NCI-H748 treated with DMSO at 0.1 percent for 48 hours (cell line): ENCODE data around the gene COL4A6.

Experiments
- DNase-seq: peaks from one replicate; lab custom pipeline; 2025; lab: John Stamatoyannopoulos, UW

COL4A6 gene

DNA sequence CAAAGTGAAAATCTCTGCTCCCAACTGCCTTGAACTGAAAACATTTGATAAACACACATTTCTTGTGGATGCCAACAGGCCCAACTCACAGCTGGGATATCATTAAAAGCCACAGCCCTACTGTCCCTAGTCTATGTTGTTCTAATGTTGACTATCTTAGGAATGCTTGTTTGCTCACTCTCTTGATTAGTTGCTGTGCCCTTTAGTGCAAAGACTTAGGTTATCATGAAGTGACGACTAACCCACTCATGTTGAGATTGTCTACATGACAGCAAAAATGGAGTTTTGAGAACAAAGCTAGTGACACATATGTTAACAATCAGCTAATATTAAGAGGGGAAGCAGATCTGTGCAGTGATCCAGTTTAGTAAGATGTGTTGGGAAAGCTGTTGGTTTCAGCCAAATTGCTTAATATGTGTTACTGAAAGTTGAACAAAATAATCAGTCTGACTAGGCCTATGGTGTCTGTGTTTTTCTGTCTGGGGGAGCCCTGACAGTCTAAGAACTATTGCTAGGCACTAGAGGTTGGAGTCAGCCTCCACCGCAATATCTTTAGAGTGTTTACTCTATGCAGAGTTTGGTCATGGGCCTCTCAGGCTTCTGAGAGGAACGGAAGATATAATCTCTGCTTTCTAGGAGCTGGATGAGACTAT lies 221.2 kb downstream of the COL4A6 start:
- no peak for DNase-seq

DNA sequence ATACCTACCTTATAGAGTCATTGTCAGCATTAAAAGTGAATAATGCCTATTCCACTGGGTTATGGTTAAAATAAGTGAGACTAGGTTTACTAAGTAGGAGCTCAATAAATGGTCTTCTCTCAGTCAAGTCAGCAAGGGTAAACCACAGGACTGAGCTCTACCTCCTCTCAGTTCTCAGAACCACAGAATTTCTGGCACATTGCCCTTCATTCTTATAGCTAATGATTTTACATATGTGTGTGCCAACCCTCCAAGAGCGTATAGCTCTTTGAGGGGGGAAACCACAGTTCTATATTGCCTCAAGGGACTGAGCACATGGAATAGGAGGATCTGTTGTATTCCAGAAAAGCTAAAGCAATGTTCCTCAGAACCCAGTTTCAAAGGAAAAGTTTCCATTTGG lies 221.8 kb downstream of the COL4A6 start:
- DNase-seq = no peak

DNA sequence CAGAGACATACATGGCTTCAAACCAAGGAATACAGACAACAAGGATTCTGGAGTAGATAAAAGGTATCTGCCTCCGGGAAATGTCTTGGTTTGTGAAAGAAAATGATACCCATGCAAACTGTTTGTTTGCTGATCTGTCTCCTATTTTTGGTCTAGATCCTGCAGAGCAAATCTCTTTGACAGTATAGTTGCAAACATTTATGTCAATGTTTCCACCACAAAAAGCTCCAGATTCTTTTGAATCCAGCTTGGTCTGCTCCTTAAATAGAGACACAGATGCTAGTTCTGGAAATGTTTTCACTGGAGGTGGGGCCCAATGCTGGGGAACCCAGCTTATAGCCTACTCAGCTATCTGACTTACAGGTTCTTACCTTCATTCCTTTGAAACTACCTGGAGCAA lies 226.9 kb downstream of the COL4A6 start:
- no peak for DNase-seq

DNA sequence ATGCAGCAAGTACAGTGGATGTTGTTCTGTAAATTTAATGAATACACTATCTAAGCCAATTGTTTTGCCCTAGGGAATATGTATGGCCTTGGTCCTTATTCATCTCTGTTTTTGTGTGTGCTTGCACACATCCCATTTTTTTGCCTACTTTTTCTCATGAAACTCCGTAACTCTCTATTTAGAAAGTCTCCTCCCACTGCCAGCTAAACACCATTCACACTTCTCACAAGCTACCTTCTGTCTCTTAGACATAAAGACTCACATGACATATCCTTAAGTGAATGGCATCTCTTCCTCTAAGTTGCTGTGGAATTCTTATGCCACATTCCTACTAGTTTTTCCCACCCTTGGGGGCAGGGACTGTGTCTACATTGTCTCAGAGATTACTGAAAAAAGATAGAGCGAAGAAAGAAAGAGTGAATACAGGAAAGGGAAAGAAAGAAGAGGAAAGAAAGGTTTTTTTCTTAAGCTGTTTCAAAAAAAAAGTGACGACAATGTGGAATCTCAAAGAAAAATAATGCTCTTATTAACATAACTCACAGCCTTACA lies 229.1 kb downstream of the COL4A6 start:
- DNase-seq = no peak

DNA sequence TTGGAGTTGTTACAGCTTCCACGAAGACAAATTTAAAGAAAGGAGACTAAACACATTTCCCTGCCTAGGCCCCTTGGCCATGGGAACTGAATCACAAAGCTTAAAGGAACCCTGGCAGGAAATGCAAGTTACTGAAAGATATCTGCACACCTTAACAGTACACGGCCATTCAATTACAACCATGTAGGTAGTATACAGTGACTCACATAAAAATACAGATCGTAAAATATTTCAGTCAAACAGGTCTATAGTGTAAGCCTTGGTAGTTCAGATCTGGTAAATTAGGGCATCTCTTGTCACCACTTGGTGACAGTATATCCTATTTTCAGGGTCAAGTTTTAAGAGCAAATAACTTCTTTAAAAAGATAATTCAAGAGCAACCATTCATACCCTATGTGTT lies 234.7 kb downstream of the COL4A6 start:
- no peak for DNase-seq

DNA sequence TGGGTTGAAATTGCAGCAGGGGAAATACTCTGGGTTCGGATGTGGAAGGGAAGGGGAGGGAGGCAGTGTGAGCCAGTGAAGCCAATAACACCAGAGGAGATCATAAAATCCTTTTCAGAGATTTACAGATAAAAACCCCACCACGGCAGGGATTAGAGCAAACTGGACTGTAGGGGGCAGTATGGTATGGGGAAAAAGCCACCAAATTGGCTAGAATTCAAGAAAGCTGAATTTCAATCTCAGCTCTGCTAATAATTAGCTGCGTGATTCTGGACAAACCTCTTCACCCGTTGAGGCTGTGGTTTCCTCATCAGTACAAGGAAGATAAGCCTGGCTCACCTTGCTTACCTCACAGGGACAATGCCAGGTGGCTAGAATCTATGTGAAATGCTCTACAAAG lies 238.5 kb downstream of the COL4A6 start:
- no peak for DNase-seq

DNA sequence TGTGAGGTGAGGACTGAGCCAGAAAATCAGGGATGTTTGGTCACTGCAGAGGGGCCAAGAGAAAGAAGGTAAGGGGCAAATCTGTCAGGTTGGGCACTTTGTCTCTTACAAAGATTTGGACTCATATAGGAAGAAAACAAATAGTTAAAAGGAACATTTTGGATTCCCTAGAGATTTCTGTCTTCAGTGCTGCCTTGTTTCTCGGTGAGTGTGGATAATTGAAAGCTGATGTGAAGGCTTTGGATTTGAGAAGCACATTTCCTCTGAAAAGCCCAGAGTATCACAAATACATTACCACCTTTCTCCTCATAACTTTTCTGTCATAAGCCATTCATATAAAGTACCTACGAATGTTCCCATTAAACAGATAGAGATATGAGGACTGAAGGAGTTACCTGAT lies 239.2 kb downstream of the COL4A6 start:
- DNase-seq = no peak

DNA sequence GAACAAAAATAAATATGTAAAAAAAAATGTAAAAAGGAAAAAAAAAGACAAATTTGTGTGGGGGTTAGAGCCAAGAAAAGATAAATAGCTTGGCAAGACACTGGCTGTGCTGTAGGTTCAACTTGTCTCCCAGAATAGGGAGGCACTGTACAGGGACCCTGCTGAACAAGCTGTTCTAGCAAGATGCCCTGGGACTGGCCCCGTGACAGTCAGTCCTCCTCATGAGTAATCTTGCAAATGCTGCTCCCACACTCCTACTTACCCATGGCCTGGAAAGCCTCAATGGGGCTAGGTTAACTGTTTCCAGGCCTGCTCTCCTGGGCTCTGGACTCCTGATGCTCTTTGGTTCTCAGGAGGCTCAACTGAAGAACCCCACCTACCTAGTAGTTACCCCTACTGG lies 239.8 kb downstream of the COL4A6 start:
- no peak for DNase-seq

DNA sequence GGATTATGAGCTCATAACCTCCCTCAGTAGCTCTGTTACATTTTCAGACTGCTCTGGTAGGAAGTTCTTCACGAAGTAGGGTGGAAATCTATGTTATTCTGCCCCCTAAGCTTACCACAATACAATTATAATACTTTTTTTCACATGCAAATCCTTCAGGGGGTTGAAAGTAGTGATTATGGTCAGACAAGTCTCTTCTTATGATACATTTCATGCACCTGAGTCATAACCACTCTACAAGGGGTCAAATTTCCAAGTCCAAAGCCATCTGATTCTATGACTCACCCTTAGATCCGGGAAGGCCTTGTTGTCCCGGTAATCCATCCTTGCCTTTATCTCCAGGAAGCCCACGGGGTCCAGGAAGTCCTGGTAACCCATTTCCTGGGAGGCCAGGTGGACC lies 251.4 kb downstream of the COL4A6 start:
- DNase-seq = no peak

DNA sequence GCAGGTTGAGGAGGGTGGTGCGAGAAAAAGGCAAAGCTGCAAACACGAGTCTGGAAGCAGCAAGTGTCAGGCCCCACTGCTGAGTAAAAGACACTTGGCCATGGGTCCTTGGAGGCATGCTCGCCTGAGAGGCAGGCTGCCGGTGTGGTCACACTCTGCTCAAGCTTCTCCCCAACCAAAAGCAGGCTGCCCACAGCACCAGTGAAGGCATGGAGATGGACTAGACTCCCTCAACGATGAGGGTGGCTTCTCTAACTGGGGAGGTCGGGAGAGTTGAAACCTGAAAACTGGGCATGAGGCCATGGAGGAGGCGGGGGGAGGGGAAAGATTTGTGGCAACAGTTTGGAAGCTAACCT lies 260.1 kb downstream of the COL4A6 start:
- no peak for DNase-seq

DNA sequence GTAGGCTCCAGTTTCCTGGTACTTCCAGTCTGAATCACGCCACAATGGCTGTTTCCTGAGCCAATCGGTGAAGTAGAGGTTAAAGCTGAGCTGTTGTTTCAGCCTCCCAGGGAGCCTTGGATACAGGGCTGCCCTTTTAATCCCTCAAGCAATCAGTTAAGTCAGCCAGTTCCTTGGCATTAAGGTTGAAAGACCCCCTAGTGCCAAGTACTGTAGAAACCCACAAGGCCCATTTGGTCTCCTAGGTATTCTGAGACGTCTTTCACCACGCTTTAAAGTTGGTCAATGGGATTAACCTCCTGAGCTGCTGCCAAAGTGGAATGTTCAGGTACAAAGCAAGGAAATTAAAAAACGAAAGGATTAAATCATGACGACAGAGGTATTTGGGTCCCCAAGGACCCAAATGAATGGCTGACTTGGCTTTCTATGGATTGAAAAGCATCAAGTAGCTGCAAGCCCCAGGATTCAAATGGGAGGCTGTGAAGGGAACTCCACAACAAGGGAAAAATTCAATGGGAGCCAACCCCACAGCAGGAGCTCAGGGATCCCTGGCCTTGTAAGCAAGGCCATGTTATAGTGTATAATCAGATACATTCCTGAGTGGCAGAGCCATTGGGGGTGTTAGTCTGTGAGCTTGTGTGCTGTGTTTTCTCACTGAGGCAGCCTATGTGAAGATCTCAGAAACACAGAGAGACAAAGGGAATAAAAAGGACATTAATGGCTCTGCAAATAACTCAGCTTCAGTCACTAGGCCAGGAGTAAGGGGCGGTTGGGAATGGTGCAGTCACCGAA lies 260.7 kb downstream of the COL4A6 start:
- DNase-seq = no peak

DNA sequence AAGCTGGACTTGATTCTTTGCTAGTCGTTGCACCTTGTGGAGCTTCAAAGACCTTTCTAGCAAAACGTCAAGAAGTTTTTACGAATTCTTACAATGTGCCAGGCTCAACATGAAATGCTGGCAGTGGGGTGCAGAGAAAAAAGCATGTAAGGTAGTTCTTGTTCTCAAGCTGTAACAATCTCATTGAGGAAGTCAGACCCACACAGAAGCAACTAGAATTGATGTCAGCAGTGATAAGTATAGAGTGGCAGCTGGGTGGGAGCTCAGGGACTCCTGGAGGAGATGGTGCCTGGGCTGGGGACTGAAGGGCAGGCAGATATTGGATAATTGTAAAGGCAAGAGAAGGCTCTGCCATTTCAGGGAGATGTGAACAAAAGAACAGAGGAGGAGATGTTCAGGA lies 264.3 kb downstream of the COL4A6 start:
- DNase-seq = no peak

DNA sequence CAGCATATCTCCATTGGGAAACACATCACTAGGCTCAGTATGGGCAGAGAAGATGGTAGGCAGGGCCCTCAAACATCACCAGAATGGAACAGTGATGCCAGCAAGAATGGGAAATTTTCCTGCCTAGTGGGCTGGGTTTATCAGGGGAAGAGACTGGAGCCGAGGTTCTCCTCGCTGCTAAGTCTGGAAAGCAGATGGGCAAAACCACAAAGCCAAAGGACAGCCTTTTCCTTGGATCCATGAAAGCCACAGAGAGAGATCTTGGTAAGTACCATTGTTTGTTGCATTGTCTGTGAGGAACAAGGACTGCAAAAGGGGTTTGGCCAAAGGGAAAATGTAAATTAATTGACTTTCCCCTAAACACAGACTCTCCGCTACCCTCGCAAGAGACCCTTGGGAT lies 266.6 kb downstream of the COL4A6 start:
- no peak for DNase-seq

DNA sequence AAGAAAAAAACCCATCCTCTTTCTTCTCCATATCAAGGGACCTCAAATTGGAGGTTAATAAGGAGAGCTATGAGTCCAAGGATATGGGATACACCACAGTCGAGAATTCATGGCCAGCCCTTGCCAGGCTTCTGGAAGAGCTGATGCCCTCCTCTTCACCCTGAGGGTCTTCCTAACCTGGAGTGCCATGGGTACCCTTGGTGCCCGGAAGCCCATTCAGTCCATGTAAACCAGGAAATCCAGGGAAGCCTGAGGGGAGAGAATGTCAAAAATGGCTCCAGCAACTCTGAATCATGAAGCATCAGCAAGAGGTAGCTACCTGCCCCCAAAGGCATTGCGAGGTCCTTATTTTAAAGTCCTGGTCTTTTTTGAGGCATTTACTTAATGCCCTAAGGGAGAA lies 268.5 kb downstream of the COL4A6 start:
- no peak for DNase-seq

DNA sequence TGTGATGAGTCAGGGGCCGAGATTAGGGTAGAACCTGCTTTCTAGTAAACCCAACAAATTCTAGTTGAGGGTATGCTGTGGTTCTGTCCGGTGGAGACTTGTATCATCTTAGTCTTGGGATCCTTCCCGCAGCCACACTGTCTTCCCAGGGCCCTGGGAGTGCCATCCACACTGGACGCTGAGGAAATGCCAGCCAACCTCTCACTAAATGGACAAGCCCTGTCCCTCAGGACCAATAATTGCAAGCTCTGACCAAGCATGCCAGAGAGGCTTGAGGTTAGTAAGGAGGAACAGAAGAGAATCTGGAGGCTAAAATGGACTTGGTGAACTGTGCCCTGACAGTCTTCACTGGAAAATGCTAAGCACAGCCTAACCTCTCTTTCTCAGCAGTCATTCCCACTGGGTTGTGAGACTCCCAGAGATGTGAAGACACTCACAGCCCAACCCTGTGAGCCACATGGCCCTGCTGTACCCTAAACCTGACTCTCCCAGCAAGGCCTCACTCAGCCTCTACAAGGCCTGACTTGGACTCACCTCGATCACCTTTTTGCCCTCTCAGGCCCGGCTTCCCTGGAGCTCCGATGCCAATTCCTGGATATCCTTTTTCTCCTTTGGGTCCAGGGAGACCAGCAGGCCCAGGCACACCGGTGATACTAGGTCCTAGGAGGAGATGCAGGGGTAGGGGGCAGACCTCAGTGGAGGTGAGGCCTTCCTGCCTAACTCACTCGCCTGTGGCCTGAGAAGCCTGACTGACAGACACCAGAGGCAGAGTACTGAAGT lies 269.1 kb downstream of the COL4A6 start:
- DNase-seq = no peak

DNA sequence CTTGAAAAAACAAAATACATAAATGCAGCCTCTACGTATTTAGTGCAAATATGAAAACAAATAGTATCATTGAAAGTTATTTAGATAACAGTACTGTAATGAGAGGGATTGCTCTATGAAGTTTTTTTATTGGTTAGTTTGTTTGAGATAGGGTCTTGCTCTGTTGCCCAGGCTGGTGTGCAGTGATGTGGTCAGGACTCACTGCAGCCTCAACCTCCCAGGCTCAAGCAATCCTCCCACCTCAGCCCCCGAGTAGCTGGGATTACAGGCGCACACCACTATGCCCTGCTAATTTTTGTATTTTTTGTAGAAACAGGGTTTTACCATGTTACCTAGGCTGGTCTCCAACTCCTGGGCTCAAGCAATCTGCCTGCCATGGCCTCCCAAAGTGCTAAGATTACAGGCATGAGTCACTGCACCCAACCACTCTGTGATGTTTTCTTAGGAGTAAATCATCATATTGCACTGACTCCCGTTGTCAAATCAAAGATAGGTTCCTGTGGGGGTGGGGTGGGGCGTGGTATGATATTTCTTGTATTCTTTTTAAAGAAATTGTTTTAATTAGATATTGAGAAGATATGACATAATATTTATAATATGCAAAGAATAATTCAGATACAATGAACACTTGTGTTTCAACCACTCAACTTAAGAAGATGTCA lies 270.9 kb downstream of the COL4A6 start:
- no peak for DNase-seq

DNA sequence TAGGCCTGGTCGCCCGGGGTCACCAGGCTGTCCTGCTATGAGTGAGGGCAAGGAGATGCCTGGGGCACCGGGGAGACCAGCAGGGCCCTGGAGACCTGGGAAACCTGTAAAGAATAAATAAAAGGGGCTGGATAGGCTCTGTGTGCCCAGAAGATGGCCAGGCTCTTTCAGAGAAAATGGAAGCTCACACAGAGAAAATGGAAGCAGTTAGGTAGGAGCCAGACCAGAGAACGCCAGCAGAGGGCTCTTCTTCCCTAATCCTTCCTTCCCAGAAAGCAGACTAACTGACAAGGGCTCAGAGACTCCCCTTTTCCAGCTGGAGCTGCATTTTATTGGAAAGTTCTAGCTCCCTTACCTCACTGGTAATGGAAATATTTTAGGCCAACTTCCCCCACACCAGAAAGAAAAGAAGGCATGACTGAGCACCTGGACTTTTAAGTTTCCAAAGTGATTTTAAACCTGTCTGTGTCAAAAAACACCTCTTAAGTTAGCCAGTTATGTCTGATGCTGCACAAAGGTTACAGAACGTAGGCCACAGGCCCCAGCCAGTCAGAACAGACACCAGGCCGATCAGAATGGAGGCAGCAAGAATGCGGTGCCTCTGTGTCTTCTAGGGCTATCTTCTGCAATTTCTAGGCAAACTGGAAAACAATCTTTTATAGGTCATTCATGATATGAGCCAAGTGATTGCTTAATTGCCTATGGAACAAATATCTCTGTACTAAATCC lies 272.7 kb downstream of the COL4A6 start:
- no peak for DNase-seq

DNA sequence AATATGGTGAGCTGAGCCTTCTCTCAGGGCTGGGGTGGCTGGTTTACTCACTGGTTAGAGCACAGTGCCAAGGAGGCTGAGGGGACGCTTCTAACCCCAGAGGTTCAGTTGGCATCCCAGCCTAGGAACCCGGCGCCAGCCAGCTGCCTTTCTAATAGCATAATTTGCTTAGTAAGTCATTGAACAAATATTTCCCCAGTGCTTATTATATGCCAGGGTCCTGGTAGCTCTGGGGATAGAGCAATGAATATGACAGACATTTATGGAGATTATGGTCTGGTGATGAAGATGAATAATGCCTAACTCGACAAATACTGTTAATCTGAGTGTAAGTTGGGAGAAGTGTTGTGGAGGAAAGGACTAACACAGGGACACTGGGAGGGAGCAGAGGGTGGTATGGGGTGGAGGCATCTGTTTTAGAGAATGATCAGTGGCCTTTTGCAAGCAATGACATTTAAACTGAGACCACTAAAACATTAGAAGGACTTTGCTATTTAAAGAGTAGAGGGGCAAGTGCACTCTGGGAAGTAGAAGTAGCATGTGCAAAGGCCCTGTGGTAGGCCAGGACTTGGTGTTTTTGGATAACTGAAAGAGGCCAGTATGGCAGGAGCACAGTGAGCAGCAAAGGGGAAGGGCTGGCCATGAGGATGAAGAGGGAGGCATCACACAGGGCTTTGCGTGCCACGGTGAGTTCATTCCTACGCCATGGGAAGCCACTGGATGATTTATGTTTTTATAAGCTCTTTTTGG lies 274.7 kb downstream of the COL4A6 start:
- no peak for DNase-seq

DNA sequence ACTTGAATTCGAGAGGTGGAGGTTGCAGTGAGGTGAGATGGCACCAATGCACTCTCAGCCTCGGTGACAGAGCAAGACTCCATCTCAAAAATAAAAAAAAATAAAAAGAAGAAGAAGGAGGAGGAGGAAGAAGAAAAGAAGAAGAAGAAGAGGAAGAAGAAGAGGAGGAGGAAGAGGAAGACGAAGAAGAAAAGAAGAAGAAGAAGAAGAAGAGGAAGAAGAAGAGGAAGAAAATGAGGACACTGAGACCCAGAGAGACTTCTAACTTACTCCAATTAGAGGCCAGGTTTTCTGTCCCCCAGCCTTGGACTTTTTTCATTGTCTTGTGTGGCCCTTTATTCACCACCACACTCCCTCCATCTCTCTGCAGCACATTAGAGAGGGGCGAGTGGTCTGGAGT lies 276.0 kb downstream of the COL4A6 start:
- DNase-seq = no peak

DNA sequence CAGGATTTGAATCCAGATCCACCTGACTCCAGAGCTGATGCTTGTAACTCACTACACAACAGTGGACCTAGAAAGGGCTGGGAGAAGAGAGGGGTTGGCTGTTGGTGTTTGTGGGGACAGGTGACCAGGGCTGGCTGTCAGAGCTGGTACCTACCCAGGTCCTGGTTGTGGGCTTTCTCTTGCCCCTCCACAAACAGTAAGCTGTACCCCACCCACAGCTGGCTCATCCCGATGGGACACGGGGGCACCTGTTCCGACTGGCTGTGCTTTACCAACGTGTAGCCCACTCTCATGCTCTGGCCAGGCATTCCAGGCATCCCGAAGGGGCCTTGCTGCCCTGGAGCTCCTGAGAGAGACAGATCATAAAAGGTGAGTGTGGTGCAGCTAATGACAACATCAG lies 277.9 kb downstream of the COL4A6 start:
- no peak for DNase-seq
